GM12878 (cell line): ENCODE measurements around the gene ZNF530. TPM values are rescaled to one million over a fixed set of nuclear protein-coding genes. Genes with fewer than 3 reads are reported as not detected.
A peak's percentile ranks its signal among the peaks of the same experiment; 100 is the strongest.

Experiments used
- ATAC-seq: fragments of 200-7000 bp; cut with Tn5 transposase; 3 replicates; pipeline ENCODE4 v1.9.1; 2020; ENCODE audit warnings: mild to moderate bottlenecking, moderate library complexity
- Bru-seq: library from RNA; stranded (reverse); fragments of 400-500 nt; gene quantifications from one replicate; lab custom pipeline; 2021; lab: Mats Ljungman, UMichigan
- BruChase-seq, 2 experiments: library from RNA; stranded (reverse); fragments of 400-500 nt; gene quantifications; one replicate each; lab custom pipeline; 2021; lab: Mats Ljungman, UMichigan
- BruUV-seq: library from RNA; stranded (reverse); fragments of 400-500 nt; replicated peaks from 2 replicates; lab custom pipeline; 2021; lab: Mats Ljungman, UMichigan
- CTCF ChIA-PET: fragments of 300-600 bp; sonication (Branson Sonifier 250); formaldehyde crosslinking; extraction: SDS; loops from one replicate; lab custom pipeline; 2021; ENCODE audit warnings: inconsistent platforms; lab: Yijun Ruan, JAX
- POLR2A ChIA-PET: fragments of 350-600 bp; formaldehyde crosslinking; extraction: SDS; loops from one replicate; lab custom pipeline; 2021; ENCODE audit warnings: inconsistent platforms; lab: Charles Lee
- RAD21 ChIA-PET: fragments of 300-600 bp; sonication (Branson Sonifier 250); formaldehyde crosslinking; loops from one replicate; lab custom pipeline; 2023; ENCODE audit warnings: antibody characterized with exemption; ENCODE audit not compliant: unreplicated experiment; lab: Charles Lee
- SMC1A ChIA-PET: fragments of 300-600 bp; sonication (Branson Sonifier 250); formaldehyde crosslinking; loops from one replicate; lab custom pipeline; 2023; ENCODE audit not compliant: unreplicated experiment, uncharacterized antibody; lab: Charles Lee
- DNase-seq: peaks from one replicate; pipeline ENCODE4 v3.0.0-alpha.2; 2011; ENCODE audit warnings: low read depth, low spot score
- FAIRE-seq: peaks from 3 replicates; lab custom pipeline; 2011; peaks lifted over from hg19 to GRCh38; lab: Jason Lieb, UNC
- H2AFZ ChIP-seq: 2 replicates; pipeline ENCODE4 v1.6.0; 2011; ENCODE audit warnings: low read depth, low read length, control low read depth; ENCODE audit not compliant: control insufficient read depth
- H3K27ac ChIP-seq: 2 replicates; pipeline ENCODE4 v1.5.1; 2011; ENCODE audit warnings: control low read depth; ENCODE audit not compliant: control insufficient read depth, insufficient read depth
- H3K27me3 ChIP-seq, 2 experiments: replicated peaks in 1 of 2; 2 replicates each; pipeline versions ENCODE4 v1.6.0 to v1.6.1; 2011; ENCODE audit warnings: low read length in 1 of 2; ENCODE audit not compliant: control insufficient read depth in 2 of 2, insufficient read depth in 2 of 2
- H3K36me3 ChIP-seq, 2 experiments: 2 replicates each; pipeline ENCODE4 v1.5.1; 2011; ENCODE audit warnings: low read length in 1 of 2; ENCODE audit not compliant: control insufficient read depth in 2 of 2, insufficient read depth in 2 of 2
- H3K4me1 ChIP-seq: 2 replicates; pipeline ENCODE4 v1.6.1; 2011; ENCODE audit warnings: mild to moderate bottlenecking, low read length, moderate library complexity, mixed read lengths; ENCODE audit not compliant: control insufficient read depth, insufficient read depth
- H3K4me2 ChIP-seq: 2 replicates; pipeline ENCODE4 v1.6.0; 2011; ENCODE audit warnings: control low read depth; ENCODE audit not compliant: control insufficient read depth, insufficient read depth
- H3K4me3 ChIP-seq: fragments of 200-600 bp; sonication (generic); 2 replicates; pipeline ENCODE4 v1.5.1; 2016
- H3K79me2 ChIP-seq: 2 replicates; pipeline ENCODE4 v1.6.0; 2011; ENCODE audit warnings: low read length; ENCODE audit not compliant: control insufficient read depth, insufficient read depth
- H3K9ac ChIP-seq: 2 replicates; pipeline ENCODE4 v1.8.0; 2011; ENCODE audit warnings: low read length, control low read depth, mixed read lengths; ENCODE audit not compliant: control insufficient read depth, insufficient read depth
- H3K9me3 ChIP-seq: replicated peaks from 3 replicates; pipeline ENCODE4 v1.5.1; 2011; ENCODE audit warnings: mild to moderate bottlenecking, low read length; ENCODE audit not compliant: control insufficient read depth, insufficient read depth
- H4K20me1 ChIP-seq: 2 replicates; pipeline ENCODE4 v1.6.0; 2011; ENCODE audit not compliant: control insufficient read depth, insufficient read depth
- ESRRA ChIP-seq: IDR thresholded peaks from 2 replicates; pipeline ENCODE4 v1.6.1; 2012; ENCODE audit warnings: mild to moderate bottlenecking, low read length, improper control_type of control experiment
- GABPA ChIP-seq: IDR thresholded peaks from 2 replicates; pipeline ENCODE4 v1.6.1; 2014; ENCODE audit warnings: antibody characterized with exemption, low read depth, mild to moderate bottlenecking, inconsistent platforms
- NFIC ChIP-seq: IDR thresholded peaks from 2 replicates; pipeline ENCODE4 v1.6.1; 2012; ENCODE audit warnings: low read depth, mild to moderate bottlenecking, inconsistent platforms, low read length, moderate library complexity
- POLR2A ChIP-seq: IDR thresholded peaks from 2 replicates; pipeline ENCODE4 v1.6.1; 2011; ENCODE audit warnings: low read depth, mild to moderate bottlenecking, low read length
- POLR2AphosphoS2 ChIP-seq: IDR thresholded peaks from 2 replicates; pipeline ENCODE4 v1.6.1; 2011; ENCODE audit warnings: low read depth, mild to moderate bottlenecking, low read length, improper control_type of control experiment, moderate library complexity
- POU2F2 ChIP-seq: IDR thresholded peaks from 3 replicates; pipeline ENCODE4 v1.6.1; 2011; ENCODE audit warnings: low read depth, mild to moderate bottlenecking, low read length, borderline replicate concordance
- RELA ChIP-seq: fragments of 450-650 bp; IDR thresholded peaks from 2 replicates; pipeline ENCODE4 v1.8.0; 2014; ENCODE audit warnings: borderline replicate concordance; ENCODE audit not compliant: partially characterized antibody
- SIX5 ChIP-seq: IDR thresholded peaks from 2 replicates; pipeline ENCODE4 v1.6.1; 2011; ENCODE audit warnings: mild to moderate bottlenecking, low read depth, low read length, moderate library complexity; ENCODE audit not compliant: severe bottlenecking
- SMAD5 ChIP-seq: IDR thresholded peaks from 2 replicates; pipeline ENCODE4 v1.6.1; 2016; ENCODE audit warnings: antibody characterized with exemption, low read depth
- SRF ChIP-seq, 2 experiments: IDR thresholded peaks; 2 replicates each; pipeline ENCODE4 v1.6.1; 2011; ENCODE audit warnings: low read depth in 2 of 2, low read length in 2 of 2, mild to moderate bottlenecking in 1 of 2, moderate library complexity in 1 of 2
- ZNF207 ChIP-seq: fragments of 450-650 bp; IDR thresholded peaks from 2 replicates; pipeline ENCODE4 v1.6.1; 2014; ENCODE audit warnings: antibody characterized with exemption, mild to moderate bottlenecking, borderline replicate concordance
- WGBS: methylation state at CpG from one replicate; pipeline ENCODE4 v1.1.6; 2016; ENCODE audit warnings: low lambda C conversion rate; ENCODE audit not compliant: insufficient replicate concordance, insufficient coverage; ENCODE audit errors: missing lambda C conversion rate; 5-methylcytosine and 5-hydroxymethylcytosine counted together
- in situ Hi-C: fragments of 300-500 bp; cut with MboI; formaldehyde crosslinking; loops from 9 replicates; pipeline ENCODE4 v1.14.3; 2018; ENCODE audit warnings: mixed read lengths
- intact Hi-C: fragments of 100-400 bp; cut with micrococcal nuclease; formaldehyde crosslinking; loops from one replicate; pipeline ENCODE4 v1.14.2; 2022; ENCODE audit not compliant: unreplicated experiment
- long read RNA-seq, 2 experiments: library from polyadenylated mRNA; unstranded; transcript quantifications; one replicate each; pipeline ENCODE4 v2.0.0, GENCODE V29; 2019 to 2020
- polyA minus RNA-seq, 3 experiments: library from RNA; depleted of rRNA, polyadenylated mRNA; stranded (reverse); fragments of >200 nt; gene quantifications; 2 replicates each; pipeline ENCODE4 v1.2.3, GENCODE V29; 2011
- polyA plus RNA-seq, 11 experiments: library from polyadenylated mRNA; depleted of rRNA in 4 of 11; unstranded in 6 of 11; stranded (reverse) in 5 of 11; fragments of >200 nt; fragmentation: Nextera tagmentation in 4 of 11; fragmentation: Illumina TruSeq in 1 of 11; extraction: Ambion mirVana in 4 of 11; extraction: Trizol in 1 of 11; gene quantifications; 1 replicate in 1 of 11; 2 replicates in 10 of 11; pipeline versions ENCODE4 v1.2.1 to v1.2.3, GENCODE V29; 2011 to 2016; ENCODE audit warnings: inconsistent platforms in 2 of 11, missing spikeins in 2 of 11, low read depth in 1 of 11
- total RNA-seq, 4 experiments: library from RNA; depleted of rRNA in 3 of 4; stranded (reverse); fragments of >200 nt in 3 of 4; fragmentation: Illumina TruSeq in 1 of 4; extraction: Trizol in 1 of 4; gene quantifications; 2 replicates each; pipeline versions ENCODE4 v1.2.1 to v1.2.3, GENCODE V29; 2013 to 2021
- TF ChIP-seq, protein P1 (sequence below): fragments of 450-650 bp; IDR thresholded peaks from 2 replicates; pipeline ENCODE4 v1.6.1; 2018; ENCODE audit warnings: borderline replicate concordance, mild to moderate bottlenecking; ENCODE audit not compliant: partially characterized antibody
- TF ChIP-seq, protein P2 (sequence below): fragments of 450-650 bp; IDR thresholded peaks from 2 replicates; pipeline ENCODE4 v1.6.1; 2016; ENCODE audit warnings: mild to moderate bottlenecking, moderate library complexity, borderline replicate concordance

ZNF530 gene
- total RNA-seq (2013; cell fraction: nucleolus; rRNA removed) = 6.8 and 7.1 TPM in 2 replicates
- 9.3 and 9.9 TPM in 2 replicates for total RNA-seq (2014; rRNA removed)
- 6.0 and 6.7 TPM in 2 replicates for total RNA-seq (2014; rRNA removed; fragmentation: Illumina TruSeq; extraction: Trizol)
- total RNA-seq (2021) = 6.4 and 7.5 TPM in 2 replicates
- 2.6 TPM for polyA plus RNA-seq (2011; ENCODE audit: low read depth)
- 3.7 and 3.9 TPM in 2 replicates for polyA plus RNA-seq (2011; rRNA removed)
- 3.7 and 4.0 TPM in 2 replicates for polyA plus RNA-seq (2011; cell fraction: cytosol; rRNA removed)
- polyA plus RNA-seq (2011; cell fraction: nucleus; rRNA removed) = 4.4 and 6.1 TPM in 2 replicates
- 4.6 and 5.9 TPM in 2 replicates for polyA plus RNA-seq (2012)
- 5.5 and 6.9 TPM in 2 replicates for polyA plus RNA-seq (2014; fragmentation: Illumina TruSeq; extraction: Trizol)
- polyA plus RNA-seq (2014; fragmentation: Nextera tagmentation; extraction: Ambion mirVana) = 1 to 10 TPM; 1.9 to 2.1 TPM
- 8.8 and 12.9 TPM in 2 replicates for polyA plus RNA-seq (2014; rRNA removed)
- 1 to 10 TPM; 6.5 to 8.3 TPM for polyA plus RNA-seq (2016; fragmentation: Nextera tagmentation; extraction: Ambion mirVana)
- polyA minus RNA-seq (2011; rRNA and poly(A)+ RNA removed) = 4.0 TPM in 2 replicates
- 1.3 and 2.0 TPM in 2 replicates for polyA minus RNA-seq (2011; cell fraction: cytosol; rRNA and poly(A)+ RNA removed)
- polyA minus RNA-seq (2011; cell fraction: nucleus; rRNA and poly(A)+ RNA removed) = 8.0 and 11.2 TPM in 2 replicates
- Bru-seq, nascent RNA = percentile 61 among the genes with signal in this experiment
- BruChase-seq, experiment 1, labeled RNA remaining after a 6-hour chase = percentile 48 among the genes with signal in this experiment
- BruChase-seq, experiment 2, labeled RNA remaining after a 2-hour chase = percentile 60 among the genes with signal in this experiment
- long read RNA-seq, experiment 1, partial matches to known transcripts = 0 of 2 reads
- long read RNA-seq, experiment 1, other reads (novel, unspliced or antisense) = 2 of 2 reads
- long read RNA-seq, experiment 2, full-length matches to known transcripts = 9 of 15 reads
- long read RNA-seq, experiment 2, partial matches to known transcripts = 1 of 15 reads
- long read RNA-seq, experiment 2, other reads (novel, unspliced or antisense) = 5 of 15 reads

DNA sequence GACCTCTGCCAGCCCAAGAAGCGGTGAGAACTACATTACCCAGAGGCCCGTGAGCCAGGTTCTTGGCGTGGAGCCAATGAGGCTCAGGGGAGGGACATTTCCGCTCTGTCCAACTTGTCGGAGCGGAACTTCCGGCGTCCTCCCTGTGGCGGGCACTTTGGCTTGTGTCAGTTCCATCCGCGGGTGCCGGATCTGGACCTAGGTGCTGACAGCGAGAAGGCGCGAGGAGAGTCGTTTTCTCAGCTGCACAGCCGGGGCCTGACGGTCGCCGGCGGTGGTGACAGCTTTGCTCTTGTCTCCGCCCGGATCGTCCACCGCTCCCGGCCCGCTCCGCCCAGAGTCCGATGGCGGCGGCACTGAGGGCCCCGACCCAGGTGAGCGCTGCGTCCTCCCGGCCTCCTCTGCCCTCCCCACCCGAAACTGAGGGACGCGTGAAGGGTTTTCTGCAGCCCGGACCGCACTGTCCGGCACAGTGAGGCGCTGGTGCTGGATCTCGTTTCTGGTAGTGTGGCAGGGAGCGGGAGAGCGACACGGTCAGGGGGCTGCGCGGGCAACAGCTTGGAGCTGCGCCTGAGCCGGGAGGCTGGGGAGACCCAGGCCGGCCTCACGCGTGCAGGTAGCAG lies at the start of gene ZNF530:
Gene ZNF530, plus strand, starts transcription at position 125 of the 623 bp plus-strand sequence. CDS start 4,461 bp downstream, outside the sequence.
- DNase-seq (peak; percentile 55), FAIRE-seq (peak; percentile 95), ATAC-seq (peak; percentile 100)
- CTCF ChIA-PET = interaction anchor here (1.0 kb wide), 1 partner anchor 14 kb away, joined by 3 read pairs; no protein-coding TSS in a partner anchor
- no peaks in the 10 kb centered on the region for H4K20me1 ChIP-seq
- H3K9ac ChIP-seq = peak within 1 kb of the TSS; percentile 67
- no TSS peak for BruUV-seq
- RAD21 ChIA-PET = no interaction called here
- H3K36me3 ChIP-seq = peaks cover 0 to 1% of the 10 kb centered on the region in 2 experiments; a peak in 2 of 4 replicates
- peak within 1 kb of the TSS; percentile 93 for H2AFZ ChIP-seq
- no peaks in the 10 kb centered on the region; the same call in 1 of the 2 replicates for H3K79me2 ChIP-seq
- H3K9me3 ChIP-seq = peaks cover 6% of the 10 kb centered on the region; the same call in 1 of the 3 replicates
- peak within 1 kb of the TSS; percentile 81 for H3K4me2 ChIP-seq
- SMC1A ChIA-PET = no interaction called here
- H3K4me1 ChIP-seq = no peaks in the 10 kb centered on the region
- peak within 1 kb of the TSS; percentile 20; the same call in 1 of the 2 replicates for H3K27ac ChIP-seq
- intact Hi-C loops (no loop called here), in situ Hi-C loops (no loop called here)
- WGBS = 6% methylated on average over 53 of the region's 53 CpGs
- no peaks in the 10 kb centered on the region for H3K27me3 ChIP-seq
- peak within 1 kb of the TSS; percentile 87 for H3K4me3 ChIP-seq
- POLR2A ChIA-PET = no interaction called here
- TF ChIP-seq POLR2A (peak; percentile 78), POU2F2 (0 out of 3 replicates have a peak, but pooled peaks have one; percentile 46), GABPA (peak; percentile 97), SRF (IDR thresholded peaks at IDR 0.05; ENCODE audit: low read depth in 2 of 2, low read length in 2 of 2) (peak; percentile 69 to 76), POLR2AphosphoS2 (0 out of 2 replicates have a peak, but pooled peaks have one; percentile 59), SMAD5 (no peak), SIX5 (peak; percentile 92), ESRRA (no peak), RELA (peak; percentile 52), ZNF207 (0 out of 2 replicates have a peak, but pooled peaks have one; percentile 38), NFIC (no peak)
- TF ChIP-seq, protein P1, sequence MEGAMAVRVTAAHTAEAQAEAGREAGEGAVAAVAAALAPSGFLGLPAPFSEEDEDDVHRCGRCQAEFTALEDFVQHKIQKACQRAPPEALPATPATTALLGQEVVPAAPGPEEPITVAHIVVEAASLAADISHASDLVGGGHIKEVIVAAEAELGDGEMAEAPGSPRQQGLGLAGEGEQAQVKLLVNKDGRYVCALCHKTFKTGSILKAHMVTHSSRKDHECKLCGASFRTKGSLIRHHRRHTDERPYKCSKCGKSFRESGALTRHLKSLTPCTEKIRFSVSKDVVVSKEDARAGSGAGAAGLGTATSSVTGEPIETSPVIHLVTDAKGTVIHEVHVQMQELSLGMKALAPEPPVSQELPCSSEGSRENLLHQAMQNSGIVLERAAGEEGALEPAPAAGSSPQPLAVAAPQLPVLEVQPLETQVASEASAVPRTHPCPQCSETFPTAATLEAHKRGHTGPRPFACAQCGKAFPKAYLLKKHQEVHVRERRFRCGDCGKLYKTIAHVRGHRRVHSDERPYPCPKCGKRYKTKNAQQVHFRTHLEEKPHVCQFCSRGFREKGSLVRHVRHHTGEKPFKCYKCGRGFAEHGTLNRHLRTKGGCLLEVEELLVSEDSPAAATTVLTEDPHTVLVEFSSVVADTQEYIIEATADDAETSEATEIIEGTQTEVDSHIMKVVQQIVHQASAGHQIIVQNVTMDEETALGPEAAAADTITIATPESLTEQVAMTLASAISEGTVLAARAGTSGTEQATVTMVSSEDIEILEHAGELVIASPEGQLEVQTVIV = peak; percentile 25
- TF ChIP-seq, protein P2, sequence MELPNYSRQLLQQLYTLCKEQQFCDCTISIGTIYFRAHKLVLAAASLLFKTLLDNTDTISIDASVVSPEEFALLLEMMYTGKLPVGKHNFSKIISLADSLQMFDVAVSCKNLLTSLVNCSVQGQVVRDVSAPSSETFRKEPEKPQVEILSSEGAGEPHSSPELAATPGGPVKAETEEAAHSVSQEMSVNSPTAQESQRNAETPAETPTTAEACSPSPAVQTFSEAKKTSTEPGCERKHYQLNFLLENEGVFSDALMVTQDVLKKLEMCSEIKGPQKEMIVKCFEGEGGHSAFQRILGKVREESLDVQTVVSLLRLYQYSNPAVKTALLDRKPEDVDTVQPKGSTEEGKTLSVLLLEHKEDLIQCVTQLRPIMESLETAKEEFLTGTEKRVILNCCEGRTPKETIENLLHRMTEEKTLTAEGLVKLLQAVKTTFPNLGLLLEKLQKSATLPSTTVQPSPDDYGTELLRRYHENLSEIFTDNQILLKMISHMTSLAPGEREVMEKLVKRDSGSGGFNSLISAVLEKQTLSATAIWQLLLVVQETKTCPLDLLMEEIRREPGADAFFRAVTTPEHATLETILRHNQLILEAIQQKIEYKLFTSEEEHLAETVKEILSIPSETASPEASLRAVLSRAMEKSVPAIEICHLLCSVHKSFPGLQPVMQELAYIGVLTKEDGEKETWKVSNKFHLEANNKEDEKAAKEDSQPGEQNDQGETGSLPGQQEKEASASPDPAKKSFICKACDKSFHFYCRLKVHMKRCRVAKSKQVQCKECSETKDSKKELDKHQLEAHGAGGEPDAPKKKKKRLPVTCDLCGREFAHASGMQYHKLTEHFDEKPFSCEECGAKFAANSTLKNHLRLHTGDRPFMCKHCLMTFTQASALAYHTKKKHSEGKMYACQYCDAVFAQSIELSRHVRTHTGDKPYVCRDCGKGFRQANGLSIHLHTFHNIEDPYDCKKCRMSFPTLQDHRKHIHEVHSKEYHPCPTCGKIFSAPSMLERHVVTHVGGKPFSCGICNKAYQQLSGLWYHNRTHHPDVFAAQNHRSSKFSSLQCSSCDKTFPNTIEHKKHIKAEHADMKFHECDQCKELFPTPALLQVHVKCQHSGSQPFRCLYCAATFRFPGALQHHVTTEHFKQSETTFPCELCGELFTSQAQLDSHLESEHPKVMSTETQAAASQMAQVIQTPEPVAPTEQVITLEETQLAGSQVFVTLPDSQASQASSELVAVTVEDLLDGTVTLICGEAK = peak; percentile 94
